WERI-Rb-1 (cell line): Measurements from ENCODE around the gene SHH.
A peak's percentile ranks its signal among the peaks of the same experiment; 100 is the strongest.

ENCODE experiments used
- DNase-seq: peaks from one replicate; pipeline ENCODE4 v3.0.0-alpha.2; 2020
- H3K27ac ChIP-seq: fragments of 250-450 bp; sonication (Bioruptor Pico); 2 replicates; pipeline ENCODE4 v1.5.1; 2020; ENCODE audit warnings: mild to moderate bottlenecking, moderate library complexity
- H3K27me3 ChIP-seq: fragments of 250-450 bp; sonication (Bioruptor Pico); 2 replicates; pipeline ENCODE4 v1.5.1; 2021; ENCODE audit warnings: mild to moderate bottlenecking, low read depth, moderate library complexity; ENCODE audit not compliant: insufficient read depth, severe bottlenecking
- H3K36me3 ChIP-seq: fragments of 250-450 bp; sonication (Bioruptor Pico); 2 replicates; pipeline ENCODE4 v1.5.1; 2020; ENCODE audit warnings: mild to moderate bottlenecking, moderate library complexity
- H3K4me3 ChIP-seq: 2 replicates; pipeline ENCODE4 v1.5.1; 2011; ENCODE audit warnings: low read depth, mild to moderate bottlenecking, control low read depth, low read length
- H3K9me3 ChIP-seq: fragments of 250-450 bp; sonication (Bioruptor Pico); 2 replicates; pipeline ENCODE4 v1.5.1; 2021; ENCODE audit warnings: mild to moderate bottlenecking, moderate library complexity; ENCODE audit not compliant: severe bottlenecking
- CTCF ChIP-seq: IDR thresholded peaks from 2 replicates; pipeline ENCODE4 v1.5.1; 2011; ENCODE audit warnings: low read depth, mild to moderate bottlenecking, control low read depth, inconsistent platforms, low read length

The SHH gene

GRCh38 chr7:155789001-155789725 is 23.1 kb downstream of the SHH start:
- Histone ChIP-seq H3K36me3 (no peaks in the 10 kb centered on the region), H3K4me3 (no peak overlapping the region)
- DNase-seq = no peak

GRCh38 chr7:155788616-155789000 is 23.7 kb downstream of the SHH start:
- Histone ChIP-seq H3K27ac (no peak overlapping the region), H3K9me3 (peaks cover 6% of the 10 kb centered on the region), H3K27me3 (no peaks in the 10 kb centered on the region), H3K4me3 (no peak overlapping the region), H3K36me3 (peaks cover 4% of the 10 kb centered on the region; the same call in 1 of the 2 replicates)
- no peak for DNase-seq
- TF ChIP-seq CTCF = no peak

More at GRCh38 chr7:155789001-155789725, 23.1 kb downstream of the SHH start:
- Histone ChIP-seq H3K27ac (no peak overlapping the region), H3K9me3 (peaks cover 6% of the 10 kb centered on the region), H3K27me3 (no peaks in the 10 kb centered on the region)
- no peak for TF ChIP-seq CTCF

GRCh38 chr7:155787171-155787851 is 25.0 kb downstream of the SHH start:
- Histone ChIP-seq H3K36me3 (peaks cover 10% of the 10 kb centered on the region), H3K27ac (no peak overlapping the region), H3K4me3 (0 out of 2 replicates have a peak overlapping the region, but pooled peaks have one; percentile 17), H3K27me3 (no peaks in the 10 kb centered on the region), H3K9me3 (no peaks in the 10 kb centered on the region)
- no peak for DNase-seq
- no peak for TF ChIP-seq CTCF

GRCh38 chr7:155786491-155786890 is 25.8 kb downstream of the SHH start:
- no peaks in the 10 kb centered on the region for H3K9me3 ChIP-seq
- no peak for DNase-seq
- no peaks in the 10 kb centered on the region for H3K27me3 ChIP-seq
- H3K4me3 ChIP-seq = no peak overlapping the region
- peaks cover 10% of the 10 kb centered on the region for H3K36me3 ChIP-seq
- H3K27ac ChIP-seq = no peak overlapping the region
- TF ChIP-seq CTCF = no peak

- no peak for DNase-seq
- Histone ChIP-seq H3K27me3 (no peaks in the 10 kb centered on the region), H3K27ac (no peak overlapping the region), H3K36me3 (peaks cover 10% of the 10 kb centered on the region), H3K9me3 (no peaks in the 10 kb centered on the region), H3K4me3 (no peak overlapping the region)
- no peak for TF ChIP-seq CTCF
These were observed 26.7 kb downstream of the SHH start for GRCh38 chr7:155785536-155785935.
